NK-92 (cell line): Measurements from ENCODE around the gene PKM.

ENCODE experiments used
- DNase-seq: peaks from one replicate; lab custom pipeline; 2025; ENCODE audit not compliant: unreplicated experiment; lab: John Stamatoyannopoulos, UW

The PKM gene

GRCh38 chr15:72161361-72162132, 69.4 kb downstream of the PKM start:
- no peak for DNase-seq

- DNase-seq = no peak
These were observed 70.2 kb downstream of the PKM start for GRCh38 chr15:72160696-72161245.

- DNase-seq = no peak
These were observed 74.1 kb downstream of the PKM start for GRCh38 chr15:72156928-72157327.

- no peak for DNase-seq
These were observed 75.1 kb downstream of the PKM start for GRCh38 chr15:72155635-72156616.

GRCh38 chr15:72155003-72155621, 75.9 kb downstream of the PKM start:
- DNase-seq = no peak

- no peak for DNase-seq
These were observed 76.7 kb downstream of the PKM start for GRCh38 chr15:72154316-72154715.

- no peak for DNase-seq
These were observed 77.6 kb downstream of the PKM start for GRCh38 chr15:72153269-72154000.
